NOMO-1 (cell line): Measurements from ENCODE around the gene ESF1.
"Not testable (repeated sequence)": the region's sequence is repeated elsewhere in the genome, so short reads cannot be mapped to it uniquely, and the experiment has no call there.

ENCODE experiments used
- DNase-seq, 2 experiments: peaks; one replicate each; lab custom pipeline; 2025; ENCODE audit not compliant: unreplicated experiment in 2 of 2; lab: John Stamatoyannopoulos, UW

The ESF1 gene

GRCh38 chr20:13791540-13792459, 7.1 kb upstream of the ESF1 start:
- DNase-seq = no peak

GRCh38 chr20:13790708-13791107, 6.0 kb upstream of the ESF1 start:
- DNase-seq = no peak

GRCh38 chr20:13788167-13788834, 3.6 kb upstream of the ESF1 start:
- DNase-seq = peak in 1 of 2 experiments; percentile 16

- DNase-seq = no peak
Observed at GRCh38 chr20:13786143-13786828, 1.6 kb upstream of the ESF1 start.

GRCh38 chr20:13784271-13784892, 337 bp downstream of the ESF1 start:
- no peak for DNase-seq

- no peak for DNase-seq
Observed at GRCh38 chr20:13783528-13783927, 1.2 kb downstream of the ESF1 start.

GRCh38 chr20:13778827-13779226, 5.9 kb downstream of the ESF1 start:
- DNase-seq = no peak

GRCh38 chr20:13777171-13777601, 7.5 kb downstream of the ESF1 start:
- peak in 1 of 2 experiments; percentile 76 for DNase-seq

GRCh38 chr20:13775867-13776266, 8.9 kb downstream of the ESF1 start:
- DNase-seq = no peak

- no peak for DNase-seq
Observed at GRCh38 chr20:13772529-13772928, 12.2 kb downstream of the ESF1 start.

GRCh38 chr20:13771853-13772453, 12.8 kb downstream of the ESF1 start:
- DNase-seq = peak in 1 of 2 experiments; percentile 27

GRCh38 chr20:13770141-13770540, 14.6 kb downstream of the ESF1 start:
- DNase-seq = no peak

GRCh38 chr20:13765868-13766416, 18.8 kb downstream of the ESF1 start:
- DNase-seq = no peak

- no peak for DNase-seq
Observed at GRCh38 chr20:13765299-13765698, 19.4 kb downstream of the ESF1 start.

GRCh38 chr20:13760451-13760946, 24.2 kb downstream of the ESF1 start:
- not testable (repeated sequence) for DNase-seq

GRCh38 chr20:13758884-13759283, 25.8 kb downstream of the ESF1 start:
- DNase-seq = no peak

- DNase-seq = no peak
Observed at GRCh38 chr20:13756551-13756950, 28.2 kb downstream of the ESF1 start.

GRCh38 chr20:13755809-13756208, 28.9 kb downstream of the ESF1 start:
- no peak for DNase-seq

- no peak for DNase-seq
Observed at GRCh38 chr20:13753436-13754036, 31.2 kb downstream of the ESF1 start.

GRCh38 chr20:13749811-13750210, 34.9 kb downstream of the ESF1 start:
- no peak for DNase-seq
